Mesothelial cell of epicardium (in vitro differentiated cells): ENCODE results near the gene UQCRC2. TPM values are rescaled to one million over a fixed set of nuclear protein-coding genes. Genes with fewer than 3 reads are reported as not detected.

ENCODE experiments used
- DNase-seq, 2 experiments: peaks; one replicate each; pipeline ENCODE4 v3.0.0; 2021; ENCODE audit warnings: low spot score in 2 of 2; ENCODE audit not compliant: unreplicated experiment in 2 of 2
- H3K27ac Mint-ChIP-seq: 2 replicates; pipeline ENCODE4 v1.8.0; 2021; ENCODE audit warnings: mixed read lengths
- H3K27me3 Mint-ChIP-seq: 2 replicates; pipeline ENCODE4 v1.8.0; 2021; ENCODE audit warnings: low read depth, mixed read lengths
- H3K36me3 Mint-ChIP-seq: 2 replicates; pipeline ENCODE4 v1.8.0; 2021; ENCODE audit warnings: mixed read lengths
- H3K4me1 Mint-ChIP-seq: 2 replicates; pipeline ENCODE4 v1.8.0; 2021; ENCODE audit warnings: mixed read lengths
- H3K4me3 Mint-ChIP-seq: 2 replicates; pipeline ENCODE4 v1.8.0; 2021; ENCODE audit warnings: mild to moderate bottlenecking, moderate library complexity, mixed read lengths
- H3K9me3 Mint-ChIP-seq: 2 replicates; pipeline ENCODE4 v1.8.0; 2021; ENCODE audit warnings: mixed read lengths
- total RNA-seq: library from RNA; stranded (reverse); gene quantifications from 3 replicates; pipeline ENCODE4 v1.2.1, GENCODE V29; 2021
- TF ChIP-seq, protein P1 (sequence below): fragments of 200-600 bp; sonication (generic); IDR thresholded peaks from one replicate; pipeline ENCODE4 v1.5.0; 2021; ENCODE audit warnings: antibody characterized with exemption; ENCODE audit not compliant: unreplicated experiment

Gene UQCRC2
- total RNA-seq, 1 donor from 2014 or later = 199 TPM

DNA sequence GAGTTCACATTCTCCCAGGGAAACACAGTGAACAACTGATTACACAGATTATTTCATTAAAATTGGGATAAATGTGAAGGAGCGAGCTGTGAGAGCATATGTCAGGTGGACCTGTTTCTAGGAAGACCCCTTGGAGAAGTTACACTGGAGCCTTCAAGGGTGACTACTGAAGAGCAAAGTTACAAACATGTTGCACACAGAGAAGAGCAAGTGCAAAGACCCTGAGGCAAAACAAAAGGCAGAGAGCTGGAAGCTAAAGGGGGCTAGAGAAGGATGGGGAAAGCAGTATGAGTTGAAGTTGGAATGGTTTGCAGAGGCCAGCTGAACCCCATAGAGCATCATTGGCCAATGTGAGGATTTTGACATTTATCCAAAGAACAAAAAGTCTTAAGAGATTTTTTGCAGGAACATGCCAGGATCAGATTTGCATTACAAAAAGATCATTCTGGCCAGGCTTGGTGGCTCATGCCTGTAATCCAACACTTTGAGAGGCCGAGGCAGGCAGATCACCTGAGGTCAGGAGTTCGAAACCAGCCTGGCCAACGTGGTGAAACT lies 33.6 kb downstream of the UQCRC2 start:
- no peaks in the 10 kb centered on the region for H3K4me1 Mint-ChIP-seq
- H3K36me3 Mint-ChIP-seq = peaks cover 19% of the 10 kb centered on the region
- no peak overlapping the region for H3K27ac Mint-ChIP-seq
- no peak overlapping the region for H3K4me3 Mint-ChIP-seq
- H3K9me3 Mint-ChIP-seq = no peaks in the 10 kb centered on the region
- TF ChIP-seq, protein P1, sequence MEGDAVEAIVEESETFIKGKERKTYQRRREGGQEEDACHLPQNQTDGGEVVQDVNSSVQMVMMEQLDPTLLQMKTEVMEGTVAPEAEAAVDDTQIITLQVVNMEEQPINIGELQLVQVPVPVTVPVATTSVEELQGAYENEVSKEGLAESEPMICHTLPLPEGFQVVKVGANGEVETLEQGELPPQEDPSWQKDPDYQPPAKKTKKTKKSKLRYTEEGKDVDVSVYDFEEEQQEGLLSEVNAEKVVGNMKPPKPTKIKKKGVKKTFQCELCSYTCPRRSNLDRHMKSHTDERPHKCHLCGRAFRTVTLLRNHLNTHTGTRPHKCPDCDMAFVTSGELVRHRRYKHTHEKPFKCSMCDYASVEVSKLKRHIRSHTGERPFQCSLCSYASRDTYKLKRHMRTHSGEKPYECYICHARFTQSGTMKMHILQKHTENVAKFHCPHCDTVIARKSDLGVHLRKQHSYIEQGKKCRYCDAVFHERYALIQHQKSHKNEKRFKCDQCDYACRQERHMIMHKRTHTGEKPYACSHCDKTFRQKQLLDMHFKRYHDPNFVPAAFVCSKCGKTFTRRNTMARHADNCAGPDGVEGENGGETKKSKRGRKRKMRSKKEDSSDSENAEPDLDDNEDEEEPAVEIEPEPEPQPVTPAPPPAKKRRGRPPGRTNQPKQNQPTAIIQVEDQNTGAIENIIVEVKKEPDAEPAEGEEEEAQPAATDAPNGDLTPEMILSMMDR = no peak
- DNase-seq = no peak
- H3K27me3 Mint-ChIP-seq = no peaks in the 10 kb centered on the region

DNA sequence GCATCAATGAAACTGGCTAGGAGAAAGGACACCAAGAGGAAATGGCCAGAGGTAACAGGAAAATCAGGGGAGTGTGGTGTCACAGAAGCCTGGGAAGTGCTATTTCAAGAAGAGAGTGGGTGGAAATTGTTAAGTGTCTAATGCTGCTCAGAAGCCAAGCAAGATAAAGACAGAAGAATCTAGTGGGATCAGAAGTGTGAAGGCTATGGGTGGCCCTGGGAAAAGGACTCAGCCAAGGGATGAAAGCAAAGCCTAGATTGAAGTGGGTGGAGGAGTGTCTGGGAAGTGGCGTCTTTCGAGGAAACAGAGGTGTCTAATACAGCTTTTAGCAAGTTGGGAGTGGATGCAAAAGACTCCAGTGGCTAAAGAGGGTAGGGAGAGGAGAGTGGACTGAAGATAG lies 34.3 kb downstream of the UQCRC2 start:
- no peak for DNase-seq
- no peaks in the 10 kb centered on the region for H3K27me3 Mint-ChIP-seq
- no peaks in the 10 kb centered on the region for H3K9me3 Mint-ChIP-seq
- H3K36me3 Mint-ChIP-seq = peaks cover 14% of the 10 kb centered on the region
- no peak overlapping the region for H3K27ac Mint-ChIP-seq
- no peaks in the 10 kb centered on the region for H3K4me1 Mint-ChIP-seq
- no peak overlapping the region for H3K4me3 Mint-ChIP-seq
- TF ChIP-seq, protein P1 = no peak

DNA sequence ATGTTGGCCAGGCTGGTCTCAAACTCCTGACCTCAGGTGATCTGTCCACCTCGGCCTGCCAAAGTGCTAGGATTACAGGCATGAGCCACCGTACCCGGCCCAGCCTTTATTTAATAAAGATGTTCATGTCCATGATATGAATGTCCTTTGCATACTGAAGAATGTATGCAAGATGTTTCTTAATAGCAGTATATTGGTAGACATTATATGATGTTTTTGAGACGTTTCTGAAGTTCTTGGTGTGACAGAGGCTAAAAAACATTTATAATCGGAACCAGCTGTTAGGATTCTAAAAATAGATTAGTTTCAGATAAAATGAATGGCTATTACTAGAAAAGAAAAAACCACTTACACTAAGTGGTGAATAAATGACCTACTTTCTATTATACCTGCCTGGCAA lies 36.0 kb downstream of the UQCRC2 start:
- no peak overlapping the region for H3K4me3 Mint-ChIP-seq
- H3K27me3 Mint-ChIP-seq = no peaks in the 10 kb centered on the region

DNA sequence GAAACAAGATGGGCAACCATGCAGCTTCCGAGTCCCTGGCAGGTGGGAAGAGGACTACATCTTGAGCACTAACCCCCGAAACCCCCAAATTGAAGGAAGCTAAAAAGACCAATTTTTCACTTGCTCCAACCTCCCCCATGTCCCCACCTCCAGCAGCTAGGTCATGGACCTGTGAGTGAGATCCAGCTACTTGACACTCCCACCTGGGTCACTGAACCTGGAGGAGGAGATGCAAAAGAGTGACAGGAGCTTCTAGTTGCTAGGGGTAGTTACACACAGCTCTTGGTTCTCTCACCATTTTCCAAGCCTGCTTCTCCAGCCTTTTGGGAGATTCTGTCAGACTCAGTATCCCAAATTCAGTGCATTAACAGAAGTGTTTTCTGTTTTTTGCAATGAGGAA lies 36.6 kb downstream of the UQCRC2 start:
- Mint-ChIP-seq H3K4me3 (no peak overlapping the region), H3K9me3 (no peaks in the 10 kb centered on the region), H3K36me3 (peaks cover 9% of the 10 kb centered on the region), H3K27me3 (no peaks in the 10 kb centered on the region), H3K4me1 (no peaks in the 10 kb centered on the region), H3K27ac (no peak overlapping the region)
- TF ChIP-seq, protein P1 = no peak
- no peak for DNase-seq

More for the DNA sequence above, 36.0 kb downstream of the UQCRC2 start:
- Mint-ChIP-seq H3K36me3 (peaks cover 9% of the 10 kb centered on the region), H3K4me1 (no peaks in the 10 kb centered on the region), H3K9me3 (no peaks in the 10 kb centered on the region), H3K27ac (no peak overlapping the region)
- no peak for DNase-seq
- TF ChIP-seq, protein P1 = no peak

DNA sequence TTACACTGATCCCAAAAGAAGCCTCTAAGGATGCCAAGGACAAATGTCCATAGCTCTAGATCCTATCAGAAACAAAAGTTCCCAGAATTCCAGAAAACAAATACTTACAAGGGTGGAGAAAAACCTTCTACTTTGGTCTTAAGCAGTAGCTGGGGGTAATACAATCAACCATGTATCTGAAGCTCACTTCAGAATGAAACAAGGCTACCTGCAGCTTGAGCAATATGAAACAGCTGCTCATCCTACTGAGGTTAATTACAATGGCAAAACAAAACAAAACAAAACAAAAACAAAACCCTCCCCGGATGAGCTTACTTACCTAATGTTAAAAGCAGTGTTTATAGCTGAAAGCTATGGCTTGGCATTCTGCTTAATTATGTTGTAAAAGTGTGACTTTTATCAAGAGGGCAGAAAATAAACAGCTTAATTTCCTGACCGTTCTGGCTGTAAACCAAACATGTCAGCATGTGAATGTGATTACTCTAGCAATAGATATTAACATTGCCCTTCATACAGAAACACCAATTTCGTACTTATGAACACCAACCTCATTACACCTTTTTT lies 37.3 kb downstream of the UQCRC2 start:
- Mint-ChIP-seq H3K27me3 (no peaks in the 10 kb centered on the region), H3K27ac (no peak overlapping the region), H3K9me3 (no peaks in the 10 kb centered on the region), H3K36me3 (peaks cover 5% of the 10 kb centered on the region), H3K4me1 (no peaks in the 10 kb centered on the region), H3K4me3 (no peak overlapping the region)
- no peak for DNase-seq
- TF ChIP-seq, protein P1 = no peak
